AG09309 (cell line): ENCODE measurements around the gene NUDT14.

ENCODE experiments used
- DNase-seq: peaks from one replicate; pipeline ENCODE4 v3.0.0-alpha.2; 2010; ENCODE audit warnings: low read depth
- H3K4me3 ChIP-seq: 2 replicates; pipeline ENCODE4 v1.5.1; 2011; ENCODE audit warnings: mild to moderate bottlenecking, low read depth, low read length, moderate library complexity; ENCODE audit not compliant: control insufficient read depth
- TF ChIP-seq, protein P1 (sequence below): IDR thresholded peaks from 2 replicates; pipeline ENCODE4 v1.5.1; 2011; ENCODE audit warnings: mild to moderate bottlenecking, low read depth, low read length, inconsistent platforms; ENCODE audit not compliant: insufficient read depth, control insufficient read depth; ENCODE audit errors: missing control alignments

NUDT14 gene

DNA sequence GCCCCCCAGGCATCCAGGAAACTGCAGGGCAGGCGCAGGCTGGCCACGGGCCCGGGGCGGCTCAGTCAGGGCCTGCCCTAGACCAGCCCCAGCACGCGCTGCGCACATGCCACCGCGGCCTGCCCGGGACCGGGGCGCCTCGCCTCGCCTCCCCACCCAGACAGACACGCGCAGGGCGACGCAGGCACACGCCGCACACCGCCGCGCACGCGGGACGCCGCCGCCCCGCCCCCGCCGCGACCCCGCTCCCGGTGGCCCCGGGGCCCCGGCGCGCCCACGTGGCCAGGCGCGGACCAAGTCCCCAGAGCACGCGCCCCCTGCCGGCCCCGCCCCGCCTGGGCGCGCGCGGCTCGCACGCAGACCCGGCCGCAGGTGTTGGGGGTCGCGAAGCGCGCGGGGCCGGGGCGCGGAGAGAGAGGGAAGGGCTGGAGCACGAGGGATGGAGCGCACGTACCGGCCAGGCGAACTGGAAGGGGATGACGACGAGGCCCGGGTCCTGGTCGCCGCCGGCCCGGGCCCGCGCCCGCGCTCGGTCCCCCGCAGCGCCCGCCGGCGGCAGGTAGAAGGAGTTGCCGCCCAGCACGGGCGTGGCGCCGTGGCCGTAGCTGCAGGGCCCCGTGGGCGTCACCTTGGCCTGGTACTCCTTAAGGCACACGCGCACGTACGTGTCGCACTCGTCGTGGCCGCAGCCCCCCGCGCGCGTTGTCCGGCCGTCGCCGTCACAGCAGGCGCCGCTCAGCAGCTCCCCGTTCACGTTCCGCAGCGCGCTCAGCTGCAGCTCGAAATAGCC, 13.6 kb downstream of the NUDT14 start:
- DNase-seq: no peak
- TF ChIP-seq, protein P1, sequence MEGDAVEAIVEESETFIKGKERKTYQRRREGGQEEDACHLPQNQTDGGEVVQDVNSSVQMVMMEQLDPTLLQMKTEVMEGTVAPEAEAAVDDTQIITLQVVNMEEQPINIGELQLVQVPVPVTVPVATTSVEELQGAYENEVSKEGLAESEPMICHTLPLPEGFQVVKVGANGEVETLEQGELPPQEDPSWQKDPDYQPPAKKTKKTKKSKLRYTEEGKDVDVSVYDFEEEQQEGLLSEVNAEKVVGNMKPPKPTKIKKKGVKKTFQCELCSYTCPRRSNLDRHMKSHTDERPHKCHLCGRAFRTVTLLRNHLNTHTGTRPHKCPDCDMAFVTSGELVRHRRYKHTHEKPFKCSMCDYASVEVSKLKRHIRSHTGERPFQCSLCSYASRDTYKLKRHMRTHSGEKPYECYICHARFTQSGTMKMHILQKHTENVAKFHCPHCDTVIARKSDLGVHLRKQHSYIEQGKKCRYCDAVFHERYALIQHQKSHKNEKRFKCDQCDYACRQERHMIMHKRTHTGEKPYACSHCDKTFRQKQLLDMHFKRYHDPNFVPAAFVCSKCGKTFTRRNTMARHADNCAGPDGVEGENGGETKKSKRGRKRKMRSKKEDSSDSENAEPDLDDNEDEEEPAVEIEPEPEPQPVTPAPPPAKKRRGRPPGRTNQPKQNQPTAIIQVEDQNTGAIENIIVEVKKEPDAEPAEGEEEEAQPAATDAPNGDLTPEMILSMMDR: no peak
- no peak overlapping the region for H3K4me3 ChIP-seq

DNA sequence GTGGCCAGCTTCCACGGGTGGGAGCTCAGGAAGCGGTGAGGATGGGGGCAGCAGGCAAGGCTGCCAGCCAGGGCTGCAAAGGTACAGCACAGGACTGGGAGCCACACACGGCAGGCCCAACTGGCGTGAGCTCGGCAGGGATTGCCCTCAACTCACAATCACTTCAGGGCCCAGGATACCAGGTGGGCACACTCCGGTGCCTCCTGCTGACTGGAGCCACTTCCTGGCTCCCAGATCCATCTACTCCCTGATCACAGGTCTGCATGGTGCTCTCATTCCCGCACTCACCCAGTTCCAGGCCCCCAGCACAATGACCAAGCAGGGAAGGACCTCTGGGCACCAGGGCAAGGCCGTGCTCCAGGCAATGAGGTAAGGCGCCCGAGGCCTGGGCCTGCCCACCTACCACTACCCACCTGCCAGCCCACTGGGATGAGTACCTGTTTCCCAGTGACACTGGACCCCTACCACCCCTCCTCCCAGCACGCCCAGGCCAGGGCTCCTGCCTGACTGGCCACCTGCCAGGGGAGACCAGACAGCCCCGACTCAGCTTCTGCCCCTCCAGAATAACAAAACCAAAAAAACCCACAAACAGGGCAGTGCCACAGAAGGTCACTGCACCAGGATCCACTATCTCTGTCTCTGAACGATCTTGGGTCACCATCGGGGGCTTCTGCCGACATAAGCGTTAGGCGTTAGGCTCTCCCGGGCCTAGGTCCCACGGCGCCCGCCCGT, 14.4 kb downstream of the NUDT14 start:
- TF ChIP-seq, protein P1: no peak
- no peak overlapping the region for H3K4me3 ChIP-seq
- no peak for DNase-seq

DNA sequence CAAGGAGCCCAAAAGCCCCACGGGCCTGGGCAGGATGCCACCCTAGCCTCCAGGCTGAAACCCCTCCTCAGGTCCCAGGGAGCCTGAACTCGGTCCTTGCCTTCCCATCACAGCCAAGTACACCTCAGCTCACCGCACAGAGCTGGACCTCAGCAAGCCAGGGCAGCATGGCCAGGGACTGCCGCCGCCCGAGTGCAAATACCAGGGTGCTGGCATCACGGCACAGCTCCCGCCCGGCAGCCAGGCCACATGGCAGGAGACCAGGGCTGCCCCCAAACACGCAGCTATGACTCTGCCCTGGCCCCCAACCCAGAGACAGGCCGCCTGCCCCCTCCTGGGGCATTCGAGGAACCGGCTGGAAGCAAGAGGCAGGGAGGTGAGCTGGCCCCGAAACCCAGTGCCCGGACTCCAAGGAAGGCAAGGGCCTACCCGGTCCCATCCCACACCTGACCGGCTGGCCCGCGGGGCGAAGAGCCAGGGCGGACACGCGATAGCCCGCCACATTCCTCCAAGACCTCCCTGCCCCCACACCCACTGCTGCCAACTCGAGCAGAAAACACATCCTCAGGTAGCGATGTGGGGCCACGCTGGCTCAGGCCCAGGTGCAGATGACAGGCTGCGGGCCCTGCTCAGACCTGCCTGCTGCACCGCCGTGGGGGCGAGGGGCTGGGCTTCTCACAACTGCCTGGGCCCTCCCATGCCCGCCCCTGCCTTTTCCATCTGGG, 15.2 kb downstream of the NUDT14 start:
- TF ChIP-seq, protein P1: no peak
- no peak overlapping the region for H3K4me3 ChIP-seq
- no peak for DNase-seq

- no peak overlapping the region for H3K4me3 ChIP-seq
- TF ChIP-seq, protein P1: no peak
- no peak for DNase-seq
Observed at GRCh38 chr14:105165134-105165704, 15.9 kb downstream of the NUDT14 start.

DNA sequence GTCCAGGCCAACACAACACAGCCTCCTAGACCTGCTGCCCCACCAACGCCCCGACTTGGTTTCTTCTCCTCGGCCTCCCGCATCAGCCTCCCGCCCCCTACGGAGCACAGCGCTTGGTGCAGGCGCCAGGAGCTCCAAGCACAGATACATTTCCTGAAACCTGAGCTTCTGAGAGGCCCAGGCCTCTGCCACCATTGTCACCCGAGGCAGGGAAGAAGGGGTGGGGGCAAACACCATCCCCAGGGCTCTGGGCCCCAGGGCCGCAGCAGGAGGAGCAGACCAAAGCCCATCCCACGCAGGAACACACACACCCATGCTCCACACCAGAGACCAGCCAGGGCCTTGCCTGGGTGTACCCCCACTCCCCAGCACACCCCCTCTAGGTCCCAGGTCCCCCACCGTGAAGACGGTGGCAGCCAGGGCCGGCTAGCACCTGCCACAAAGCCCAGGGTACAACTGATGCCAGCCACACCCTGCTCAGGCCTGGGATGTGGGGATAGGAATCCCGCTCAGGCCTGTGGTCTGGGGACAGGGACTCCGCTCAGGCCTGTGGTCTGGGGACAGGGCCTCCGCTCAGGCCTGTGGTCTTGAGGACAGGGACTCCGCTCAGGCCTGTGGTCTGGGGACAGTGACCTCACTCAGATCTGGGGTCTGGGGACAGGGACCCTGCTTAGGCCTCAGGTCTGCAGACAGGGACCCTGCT, 17.9 kb downstream of the NUDT14 start:
- TF ChIP-seq, protein P1: no peak
- no peak for DNase-seq

DNA sequence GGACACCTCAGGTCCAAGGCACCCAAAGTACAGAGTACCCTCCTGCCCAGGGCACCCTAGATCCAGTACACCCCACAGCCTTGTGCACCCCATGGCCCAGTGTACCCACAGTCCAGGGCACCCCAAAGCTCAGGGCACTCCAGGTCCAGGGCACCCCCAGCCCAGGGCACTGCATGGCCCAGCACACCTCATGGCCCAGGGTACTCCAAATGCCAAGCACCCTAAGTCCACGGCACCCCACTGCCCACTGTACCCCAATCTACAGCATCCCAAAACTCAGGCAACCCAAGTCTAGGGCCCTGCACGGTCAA, 18.5 kb downstream of the NUDT14 start:
- H3K4me3 ChIP-seq: no peak overlapping the region
- no peak for DNase-seq
- TF ChIP-seq, protein P1: no peak

More for the DNA sequence above, 17.9 kb downstream of the NUDT14 start:
- H3K4me3 ChIP-seq: no peak overlapping the region
